ENCODE results near the gene ZNF749. TPM values are rescaled to one million over a fixed set of nuclear protein-coding genes. Genes with fewer than 3 reads are reported as not detected.

Gene ZNF749
- polyA plus RNA-seq, result 1 to 10 TPM; 1.8 to 7.4 (median 7.0) TPM

DNA sequence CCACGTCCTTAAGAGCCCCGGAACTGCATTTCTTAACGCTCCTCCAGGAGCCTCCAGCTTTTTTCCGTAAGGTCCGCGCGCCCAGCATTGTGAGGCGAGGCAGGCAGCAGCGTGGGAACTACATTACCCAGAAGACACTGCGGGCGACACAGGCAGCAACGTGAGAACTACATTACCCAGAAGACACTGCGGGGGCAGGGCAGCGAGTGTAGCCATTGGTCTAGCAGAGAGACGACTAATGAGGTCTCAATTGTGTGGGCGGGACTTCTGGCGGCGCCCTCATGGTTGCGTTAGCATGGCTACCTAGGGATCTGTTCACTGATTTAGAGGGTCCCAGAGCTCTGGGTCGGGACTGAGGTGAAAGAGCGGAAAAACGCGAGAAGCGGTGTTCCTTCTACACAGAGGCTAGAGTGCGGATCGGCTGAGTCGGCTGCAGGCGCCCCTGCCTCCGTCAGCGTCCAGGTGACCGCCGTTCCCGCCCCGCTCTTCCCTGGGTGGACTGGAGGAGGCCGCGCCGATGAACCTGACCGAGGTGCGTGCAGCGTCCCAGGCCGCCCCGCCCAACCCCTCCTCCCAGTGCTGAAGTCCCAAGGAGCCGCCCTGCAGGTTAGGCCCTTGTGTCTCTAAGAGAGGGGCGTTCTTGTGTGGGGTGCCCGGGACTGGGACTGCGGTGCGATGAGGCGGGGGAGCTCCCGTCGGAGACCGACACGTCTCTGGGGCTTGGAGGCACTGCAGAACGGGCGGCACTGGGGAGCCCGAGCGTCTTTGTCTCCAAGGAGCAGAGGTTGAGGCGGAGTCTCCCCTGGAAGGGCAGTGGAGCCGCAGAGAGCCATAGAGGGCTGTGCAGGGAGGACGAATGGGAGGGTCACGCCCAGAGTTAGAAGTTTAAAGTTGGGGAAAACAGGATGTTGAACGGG, at the start of gene ZNF749:
Gene ZNF749, plus strand, starts transcription at position 264 of the 917 bp plus-strand sequence. Its CDS starts 254 bp downstream, at position 518.
- 0 to 1% (median 1%) methylated on average over 57 to 61 of the region's 61 CpGs for WGBS, 3 donors
- no peak within 1 kb of the TSS for H3K27ac ChIP-seq (ENCODE audit: low read depth, low read length)

DNA sequence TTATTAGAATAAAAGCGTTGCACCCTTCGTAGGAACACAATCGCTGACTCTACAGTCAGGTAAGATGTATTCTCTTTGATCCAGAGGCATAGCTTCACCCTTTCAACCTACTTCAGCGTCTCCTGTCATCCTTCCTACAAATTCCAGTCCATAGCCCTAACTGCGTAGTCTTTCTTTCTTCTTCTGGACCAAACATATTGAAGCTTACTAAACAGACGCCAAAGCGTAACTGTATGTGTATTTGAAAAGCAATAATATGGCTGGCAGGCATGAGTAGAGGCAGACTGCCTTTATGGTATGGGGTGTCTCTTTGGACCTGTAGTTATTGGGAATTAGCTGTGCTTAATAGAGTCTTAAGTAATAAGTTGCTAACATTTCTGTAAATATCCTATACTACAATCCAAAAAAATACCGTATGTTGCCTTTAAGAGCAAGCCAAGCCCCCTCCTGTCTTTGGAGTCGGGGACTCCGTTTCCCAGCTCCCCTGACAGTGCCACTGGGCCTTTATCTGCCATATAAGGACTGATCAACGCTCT, 45.9 kb upstream of the ZNF749 start:
- 54 to 59% (median 59%) methylated on average over 11 of the region's 11 CpGs for WGBS, 3 donors

DNA sequence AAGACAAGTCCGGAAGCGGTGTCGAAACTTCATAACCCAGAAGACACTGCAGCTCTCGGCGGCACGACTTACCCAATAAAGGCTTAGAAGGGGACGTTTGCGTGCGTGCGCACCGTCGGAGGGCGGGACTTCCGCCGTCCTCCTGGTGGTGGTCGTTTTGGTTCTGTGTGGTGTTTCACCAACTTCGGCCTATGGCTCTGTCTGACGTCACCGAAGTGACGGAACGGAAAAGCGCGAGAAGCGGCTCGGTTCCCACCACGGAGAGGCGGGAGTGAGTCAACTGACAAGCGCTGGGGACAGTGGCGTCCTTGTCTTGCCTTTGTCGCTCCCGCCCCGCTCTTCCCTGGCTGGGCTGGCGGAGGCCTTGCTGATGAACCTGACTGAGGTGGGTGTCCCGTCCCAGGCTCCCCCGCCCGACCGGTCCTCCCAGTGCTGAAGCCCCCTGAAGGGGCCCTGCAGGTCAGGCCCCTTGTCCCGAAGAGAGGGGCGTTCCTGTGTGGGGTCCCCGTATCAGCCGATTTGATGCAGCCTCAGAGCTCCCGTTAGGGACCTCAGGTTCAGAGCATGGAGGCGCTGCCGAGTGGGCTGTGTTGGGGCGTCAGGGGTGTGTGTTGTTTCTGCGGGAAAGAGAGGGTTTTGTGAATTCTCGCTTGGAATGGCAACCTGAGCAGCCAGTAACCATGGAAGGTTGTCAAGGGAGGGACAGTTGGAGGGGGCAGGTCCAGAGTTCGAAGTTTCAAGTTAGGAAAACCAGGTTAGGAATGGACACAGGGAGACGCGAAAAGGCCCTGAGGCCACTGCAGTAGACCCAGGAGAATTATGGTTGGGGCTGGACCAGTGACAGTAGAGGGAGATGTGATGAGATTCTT, 45.2 kb upstream of the ZNF749 start, which contains the start of gene ZNF548:
Gene ZNF548, plus strand, starts transcription at position 125 of the 869 bp plus-strand sequence. Its CDS starts 246 bp downstream, at position 371.
- H3K27ac ChIP-seq (ENCODE audit: low read depth, low read length), result peak within 1 kb of the TSS; percentile 88
- WGBS, 3 donors, result 0 to 1% (median 0%) methylated on average over 50 of the region's 50 CpGs

More for the DNA sequence above, 45.9 kb upstream of the ZNF749 start:
- H3K27ac ChIP-seq (ENCODE audit: low read depth, low read length), result no peak overlapping the region

DNA sequence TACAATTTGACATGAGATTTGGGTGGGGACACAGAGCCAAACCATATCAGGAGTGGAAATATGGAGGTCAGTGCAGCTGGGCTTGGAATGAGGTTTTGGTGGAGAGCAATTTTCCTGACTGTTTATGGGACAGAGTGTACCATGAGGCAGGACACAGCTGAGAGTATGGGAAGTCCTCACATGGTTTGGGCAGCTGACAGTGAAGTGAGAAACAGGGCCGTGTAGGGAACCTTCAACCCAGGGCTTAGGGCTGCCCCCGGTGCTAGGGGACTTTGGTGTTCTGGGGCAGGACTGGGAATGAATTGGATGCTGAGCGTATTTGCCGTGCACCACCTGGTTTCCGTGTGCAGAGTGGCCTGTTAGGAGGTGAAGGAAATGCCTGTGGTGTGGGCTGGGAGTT, 39.4 kb upstream of the ZNF749 start:
- 73 to 94% (median 89%) methylated on average over 5 of the region's 5 CpGs for WGBS, 3 donors

DNA sequence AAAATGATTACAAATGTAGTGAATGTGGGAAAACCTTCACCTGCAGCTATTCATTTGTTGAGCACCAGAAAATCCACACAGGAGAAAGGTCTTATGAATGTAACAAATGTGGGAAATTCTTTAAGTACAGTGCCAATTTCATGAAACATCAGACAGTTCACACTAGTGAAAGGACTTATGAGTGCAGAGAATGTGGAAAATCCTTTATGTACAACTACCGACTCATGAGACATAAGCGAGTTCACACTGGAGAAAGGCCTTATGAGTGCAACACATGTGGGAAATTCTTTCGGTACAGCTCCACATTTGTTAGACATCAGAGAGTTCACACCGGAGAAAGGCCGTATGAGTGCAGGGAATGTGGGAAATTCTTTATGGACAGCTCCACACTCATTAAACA, 36.3 kb upstream of the ZNF749 start:
- no peak overlapping the region for H3K27ac ChIP-seq (ENCODE audit: low read depth, low read length)
- WGBS, 3 donors, result 97 to 99% (median 98%) methylated on average over 5 of the region's 5 CpGs

More for the DNA sequence above, 39.4 kb upstream of the ZNF749 start:
- no peak overlapping the region for H3K27ac ChIP-seq (ENCODE audit: low read depth, low read length)

DNA sequence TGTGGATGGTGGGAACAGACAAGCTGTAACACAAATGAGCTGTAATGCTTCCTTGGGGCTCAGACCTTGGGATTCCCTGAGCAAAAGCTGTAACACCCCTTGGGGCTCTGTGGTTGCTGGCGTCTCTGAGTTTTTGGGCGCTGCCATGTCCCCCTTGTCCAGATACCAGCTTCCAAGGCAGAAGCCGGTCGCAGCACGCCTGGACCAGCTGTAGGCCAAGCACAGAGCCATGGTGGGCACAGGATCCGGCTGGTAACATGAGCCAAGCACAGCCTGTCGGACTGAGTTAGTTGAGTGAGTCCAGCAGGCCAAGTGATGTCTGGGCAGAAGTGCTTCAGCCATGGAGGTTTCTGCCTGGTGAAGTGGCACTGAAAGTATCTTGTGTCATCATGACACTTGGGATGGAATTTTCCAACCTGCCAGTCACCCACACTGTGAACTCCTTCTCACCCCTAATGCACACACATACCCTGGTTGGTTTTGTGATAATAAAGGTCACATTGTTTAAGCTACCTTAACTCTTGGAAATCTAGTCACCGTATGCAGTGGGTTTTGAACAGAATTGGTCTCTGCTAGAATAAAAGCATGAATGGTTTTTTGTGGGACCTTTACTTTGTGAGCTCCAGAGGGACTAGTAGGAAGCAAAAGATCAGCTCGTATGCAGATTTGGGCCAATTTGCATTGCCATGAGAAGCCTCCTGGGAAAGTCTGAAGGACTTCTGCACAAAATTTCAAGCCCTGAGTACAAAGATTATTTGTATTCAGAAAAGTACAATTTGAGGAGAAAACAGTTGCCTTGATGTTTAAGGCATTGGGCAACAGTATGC, 31.2 kb upstream of the ZNF749 start:
- H3K27ac ChIP-seq (ENCODE audit: low read depth, low read length), result no peak overlapping the region
- 87 to 95% (median 90%) methylated on average over 9 of the region's 9 CpGs for whole genome bisulfite sequencing, 3 donors

DNA sequence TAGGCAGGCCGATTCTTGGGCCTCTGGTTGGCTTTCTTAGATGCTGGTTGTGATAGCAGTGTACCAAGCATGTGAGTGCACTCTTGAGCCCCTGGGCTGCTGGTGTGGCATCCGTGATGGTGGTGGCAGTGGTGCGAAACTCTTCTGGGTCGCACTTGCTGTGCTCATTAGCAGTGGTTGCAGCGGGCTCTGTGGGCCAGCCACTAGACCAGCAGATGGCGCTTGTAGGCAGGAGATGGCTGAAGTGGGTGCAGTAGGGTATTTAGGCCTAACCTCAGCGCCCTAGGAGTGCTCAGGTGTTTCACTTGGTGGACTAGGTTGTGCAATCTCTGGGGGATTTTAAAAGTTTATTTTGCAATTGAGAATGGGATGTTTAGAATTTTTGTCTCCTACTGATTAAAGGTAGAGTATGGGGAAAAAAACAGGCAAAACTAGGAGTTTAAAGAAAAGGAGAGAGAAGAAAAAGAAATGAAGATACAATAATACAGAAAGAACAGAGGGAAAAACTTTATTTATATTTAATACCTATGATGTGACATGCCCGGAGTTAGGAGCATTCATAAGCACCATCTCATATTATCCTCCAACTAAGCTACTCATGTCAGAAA, 28.5 kb upstream of the ZNF749 start:
- 15 to 18% (median 17%) methylated on average over 8 of the region's 8 CpGs for WGBS, 3 donors
- no peak overlapping the region for H3K27ac ChIP-seq (ENCODE audit: low read depth, low read length)

DNA sequence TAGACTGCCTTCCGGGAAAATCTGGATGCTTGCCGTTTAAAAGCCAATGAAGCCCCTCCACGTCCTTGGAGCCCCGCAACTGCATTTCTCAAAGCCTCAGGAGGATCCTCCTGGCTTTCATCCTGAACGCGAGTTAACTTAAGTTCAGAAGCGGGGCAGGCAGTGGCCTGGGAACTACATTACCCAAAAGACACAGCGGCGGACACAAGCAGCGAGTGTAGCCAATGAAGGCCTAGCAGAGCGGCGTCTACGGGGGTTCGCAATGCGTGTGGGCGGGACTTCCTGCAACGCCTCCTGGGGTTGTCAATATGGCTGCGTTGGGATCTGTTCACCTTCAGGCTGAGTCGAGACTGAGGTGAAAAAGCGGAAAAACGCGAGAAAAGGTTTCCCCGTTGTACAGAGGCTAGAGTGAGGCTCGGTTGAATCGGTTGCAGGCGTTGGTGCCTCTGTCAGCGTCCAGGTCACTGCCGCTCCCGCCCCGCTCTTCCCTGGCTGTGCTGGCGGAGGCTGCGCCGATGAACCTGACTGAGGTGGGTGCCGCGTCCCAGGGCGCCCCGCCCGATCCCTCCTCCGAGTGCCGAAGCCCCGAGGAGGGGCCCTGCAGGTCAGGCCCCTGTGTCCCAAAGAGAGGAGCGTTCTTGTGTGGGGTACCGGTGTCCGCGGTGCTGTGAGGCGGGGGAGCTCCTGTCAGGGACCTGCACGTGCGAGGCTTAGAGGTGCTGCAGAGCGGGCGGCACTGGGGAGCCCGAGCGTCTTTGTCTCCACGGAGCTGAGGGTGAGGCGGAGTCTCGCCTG, 24.1 kb upstream of the ZNF749 start, which contains the start of gene ZNF17:
Gene ZNF17, plus strand, starts transcription at position 285 of the 795 bp plus-strand sequence. CDS start 2,455 bp downstream, outside the sequence.
- 0 to 1% (median 1%) methylated on average over 55 of the region's 55 CpGs for WGBS, 3 donors
- H3K27ac ChIP-seq (ENCODE audit: low read depth, low read length), result no peak within 1 kb of the TSS

DNA sequence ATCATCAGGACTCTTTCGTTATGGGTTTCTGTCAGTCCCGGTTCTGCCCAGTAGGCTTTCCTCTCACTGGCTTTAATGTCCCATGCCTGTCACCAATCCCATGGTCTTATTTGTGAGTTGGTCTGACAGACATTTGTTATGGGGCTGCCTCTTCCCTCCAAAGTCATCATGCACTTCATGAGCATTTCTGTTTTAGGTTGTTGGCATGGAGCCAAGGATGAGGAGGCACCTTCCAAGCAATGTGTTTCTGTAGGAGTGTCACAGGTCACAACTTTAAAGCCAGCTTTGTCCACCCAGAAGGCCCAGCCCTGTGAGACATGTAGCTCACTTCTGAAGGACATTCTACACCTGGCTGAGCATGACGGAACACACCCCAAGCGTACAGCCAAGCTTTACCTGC, 15.7 kb upstream of the ZNF749 start:
- no peak overlapping the region for H3K27ac ChIP-seq (ENCODE audit: low read depth, low read length)
- 98 to 100% (median 99%) methylated on average over 4 of the region's 4 CpGs for whole genome bisulfite sequencing, 3 donors

DNA sequence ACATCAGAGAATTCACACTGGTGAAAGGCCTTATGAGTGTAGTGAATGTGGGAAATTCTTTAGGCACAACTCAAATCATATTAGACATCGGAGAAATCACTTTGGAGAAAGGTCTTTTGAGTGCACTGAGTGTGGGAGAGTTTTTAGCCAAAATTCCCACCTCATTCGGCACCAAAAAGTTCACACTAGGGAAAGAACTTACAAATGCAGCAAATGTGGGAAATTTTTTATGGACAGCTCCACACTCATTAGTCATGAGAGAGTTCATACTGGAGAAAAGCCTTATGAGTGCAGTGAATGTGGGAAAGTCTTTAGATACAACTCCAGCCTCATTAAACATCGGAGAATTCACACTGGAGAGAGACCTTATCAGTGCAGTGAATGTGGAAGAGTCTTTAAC, 14.1 kb upstream of the ZNF749 start:
- no peak overlapping the region for H3K27ac ChIP-seq (ENCODE audit: low read depth, low read length)
- 96 to 99% (median 97%) methylated on average over 3 of the region's 3 CpGs for WGBS, 3 donors

DNA sequence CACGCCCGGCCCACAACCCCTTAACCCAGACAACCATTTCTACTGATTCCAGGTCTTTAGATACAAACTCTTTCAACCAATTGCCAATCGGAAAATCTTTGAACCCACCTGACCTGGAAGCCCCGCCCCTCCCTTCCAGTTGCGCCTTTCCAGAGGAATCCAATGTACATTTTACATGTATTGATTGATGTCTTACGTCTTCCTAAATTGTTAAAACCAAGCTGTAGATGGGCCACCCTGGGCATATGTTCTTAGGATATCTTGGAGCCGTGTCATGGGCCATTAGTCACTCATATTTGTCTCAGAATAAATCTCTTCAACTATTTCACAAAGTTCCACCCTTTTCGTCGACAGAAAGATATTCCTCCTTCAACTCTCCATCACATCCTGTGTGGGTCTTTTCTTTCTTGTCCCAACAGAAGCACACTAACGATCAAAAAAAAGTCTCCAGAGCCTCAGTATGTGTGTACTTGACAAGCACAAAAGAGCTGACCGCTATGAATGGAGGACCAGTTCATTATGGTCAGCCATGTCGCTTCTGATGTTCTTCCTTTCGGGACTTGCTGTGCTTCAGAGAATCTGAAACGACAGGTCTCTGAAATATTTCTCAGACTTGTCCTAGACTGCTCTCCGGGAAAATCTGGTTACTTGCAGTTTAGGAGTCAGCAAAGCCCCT, 601 bp upstream of the ZNF749 start:
- 26 to 36% (median 28%) methylated on average over 15 of the region's 15 CpGs for WGBS, 3 donors
- no peak overlapping the region for H3K27ac ChIP-seq (ENCODE audit: low read depth, low read length)

DNA sequence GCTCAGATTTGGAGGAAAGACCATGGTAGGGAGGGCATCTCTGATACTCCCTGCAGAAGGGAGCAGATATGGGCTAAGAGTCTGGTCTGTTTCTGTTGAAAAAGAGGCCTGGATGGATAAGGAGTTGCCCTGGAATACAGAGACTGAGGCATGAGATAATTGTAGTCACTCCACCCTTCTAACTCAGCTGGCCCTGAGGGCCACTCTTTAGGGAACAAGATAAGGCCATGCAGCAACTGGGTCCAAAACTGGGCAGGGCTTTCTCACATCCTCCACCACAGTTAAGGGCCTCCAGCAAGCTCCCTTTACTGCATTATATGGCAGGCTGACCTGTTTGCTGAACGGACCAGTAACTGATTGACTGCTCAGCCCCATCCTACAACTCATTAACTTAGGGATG, 1.3 kb downstream of the ZNF749 start:
- WGBS, 3 donors, result 52 to 95% (median 83%) methylated on average over 1 of the region's 1 CpG
- H3K27ac ChIP-seq (ENCODE audit: low read depth, low read length), result no peak overlapping the region

DNA sequence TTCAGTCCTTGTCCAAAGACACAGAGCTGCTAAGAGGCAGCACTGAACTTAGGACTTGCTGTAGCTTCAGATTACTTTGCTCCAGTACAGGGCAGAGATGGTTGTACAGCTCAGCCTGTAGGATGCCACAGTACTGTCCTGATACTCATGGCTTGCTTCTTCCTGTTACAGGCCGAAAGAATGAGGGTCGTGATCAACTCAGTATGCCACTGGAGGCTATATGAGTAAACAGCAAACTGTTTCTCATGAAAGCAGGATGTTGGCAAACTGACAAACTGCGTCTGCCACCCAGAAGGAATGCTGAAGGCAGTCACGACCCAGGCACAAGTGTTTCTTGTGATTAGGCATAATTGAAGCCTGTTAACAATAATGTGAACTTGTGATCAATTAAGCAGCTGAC, 2.8 kb downstream of the ZNF749 start:
- WGBS, 3 donors, result 70 to 76% (median 71%) methylated on average over 4 of the region's 4 CpGs
- H3K27ac ChIP-seq (ENCODE audit: low read depth, low read length), result no peak overlapping the region

DNA sequence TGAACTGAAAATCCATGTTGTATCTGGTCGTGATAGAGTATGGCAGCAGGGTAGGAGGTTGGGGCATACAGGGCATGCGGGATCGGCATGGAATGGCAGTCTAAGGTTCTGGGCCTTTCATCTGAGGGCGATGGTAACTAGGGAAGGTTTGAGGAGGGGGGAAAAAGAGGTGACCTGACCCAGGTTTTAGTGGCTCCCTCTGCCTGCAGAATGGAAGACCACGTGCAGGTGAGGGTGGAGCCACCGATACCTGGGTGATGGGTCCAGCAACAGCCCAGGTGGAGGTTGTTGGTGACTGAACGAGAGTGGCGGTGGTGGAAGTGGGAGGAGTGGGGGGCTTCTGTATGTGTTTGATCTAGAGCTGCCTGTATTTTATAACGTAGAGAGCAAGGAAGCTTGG, 3.8 kb downstream of the ZNF749 start:
- 89 to 93% (median 92%) methylated on average over 9 of the region's 9 CpGs for WGBS, 3 donors
- no peak overlapping the region for H3K27ac ChIP-seq (ENCODE audit: low read depth, low read length)

DNA sequence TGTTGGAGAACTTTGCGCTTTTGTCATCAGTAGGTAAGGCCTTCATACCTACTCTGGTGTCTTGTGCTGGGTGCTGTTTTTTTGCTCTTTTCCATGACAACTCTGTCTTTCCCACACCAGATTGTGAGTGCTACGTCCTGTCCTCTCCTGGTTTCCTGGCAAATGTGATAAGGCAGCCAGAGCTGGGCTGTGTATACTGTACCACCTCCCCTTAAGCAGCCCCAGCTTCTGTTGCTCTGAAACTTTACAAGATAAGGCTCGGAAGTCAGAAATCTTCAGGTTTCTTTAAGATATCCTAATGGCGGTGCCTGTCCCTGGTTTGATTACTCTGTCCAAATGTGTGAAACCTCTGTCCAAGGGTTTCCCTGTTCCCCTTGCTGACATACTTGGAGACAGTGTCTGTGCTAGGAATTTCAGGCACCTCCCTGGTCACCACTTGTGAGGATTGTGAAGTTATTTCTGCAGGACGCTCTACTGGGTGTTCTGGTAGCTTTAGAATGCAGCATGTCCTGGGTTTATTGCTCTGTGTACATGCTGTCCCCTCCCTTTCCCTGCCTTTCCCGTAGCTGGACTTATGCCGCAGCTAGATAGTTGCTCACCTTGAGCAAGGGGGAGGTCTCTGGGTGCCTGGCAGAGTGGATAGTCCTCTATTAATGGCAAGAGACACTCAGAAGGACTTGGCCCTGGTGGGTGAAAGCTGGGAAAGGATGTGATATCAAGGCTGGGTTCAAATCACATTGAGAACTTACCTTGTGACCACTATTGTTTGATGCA, 7.0 kb downstream of the ZNF749 start:
- WGBS, 3 donors, result 78 to 94% (median 91%) methylated on average over 6 to 7 of the region's 7 CpGs
- no peak overlapping the region for H3K27ac ChIP-seq (ENCODE audit: low read depth, low read length)

All from adipose tissue (tissue), 3 donors.